Neural cell (in vitro differentiated cells): ENCODE results near the gene MCAT. TPM values are rescaled to one million over a fixed set of nuclear protein-coding genes. Genes with fewer than 3 reads are reported as not detected.
A peak's percentile ranks its signal among the peaks of the same experiment; 100 is the strongest.

Experiments
- H2AFZ ChIP-seq: fragments of 200-600, 300-800 bp; sonication (generic), shearing (Covaris generic); 2 replicates; pipeline ENCODE4 v1.6.0; 2014; ENCODE audit warnings: low read depth, mild to moderate bottlenecking, antibody characterized with exemption, low read length, moderate library complexity
- H3F3A ChIP-seq: fragments of 200-600 bp; shearing (Covaris generic); 2 replicates; pipeline ENCODE4 v1.6.1; 2016; ENCODE audit warnings: mild to moderate bottlenecking, moderate library complexity, mixed read lengths, antibody characterized with exemption, low read length; ENCODE audit not compliant: insufficient read depth, poor library complexity, severe bottlenecking
- H3K27ac ChIP-seq: fragments of 200-600, 300-800 bp; sonication (generic), shearing (Covaris generic); 2 replicates; pipeline ENCODE4 v1.5.1; 2014; ENCODE audit warnings: mild to moderate bottlenecking, low read length, moderate library complexity
- H3K27me3 ChIP-seq: fragments of 300-800, 200-600 bp; sonication (generic), shearing (Covaris generic); 2 replicates; pipeline ENCODE4 v1.6.0; 2014; ENCODE audit warnings: mild to moderate bottlenecking, low read depth, low read length, moderate library complexity; ENCODE audit not compliant: insufficient read depth
- H3K36me3 ChIP-seq: fragments of 300-800, 200-600 bp; sonication (generic), shearing (Covaris generic); 2 replicates; pipeline ENCODE4 v1.5.1; 2014; ENCODE audit warnings: mild to moderate bottlenecking, antibody characterized with exemption, low read length, moderate library complexity; ENCODE audit not compliant: insufficient read depth
- H3K4me2 ChIP-seq: fragments of 300-800, 200-600 bp; sonication (generic), shearing (Covaris generic); 2 replicates; pipeline ENCODE4 v1.6.0; 2014; ENCODE audit warnings: mild to moderate bottlenecking, low read length
- H3K4me3 ChIP-seq: fragments of 300-800, 200-600 bp; sonication (generic), shearing (Covaris generic); 2 replicates; pipeline ENCODE4 v1.5.1; 2014; ENCODE audit warnings: mild to moderate bottlenecking, low read length, moderate library complexity
- H3K79me2 ChIP-seq: fragments of 200-600 bp; shearing (Covaris generic); replicated peaks from 2 replicates; pipeline ENCODE4 v1.6.0; 2014; ENCODE audit warnings: mild to moderate bottlenecking, low read length, moderate library complexity; ENCODE audit not compliant: insufficient read depth
- H3K9ac ChIP-seq: fragments of 300-800, 200-600 bp; sonication (generic), shearing (Covaris generic); 2 replicates; pipeline ENCODE4 v1.6.1; 2016; ENCODE audit warnings: mild to moderate bottlenecking, low read length, mixed read lengths
- H3K9me2 ChIP-seq: fragments of 200-600 bp; shearing (Covaris generic); 2 replicates; pipeline ENCODE4 v1.6.1; 2016; ENCODE audit warnings: mild to moderate bottlenecking, low read length, mixed read lengths; ENCODE audit not compliant: insufficient read depth
- H3K9me3 ChIP-seq: fragments of 200-600, 300-800 bp; sonication (generic), shearing (Covaris generic); 2 replicates; pipeline ENCODE4 v1.6.1; 2016; ENCODE audit warnings: mild to moderate bottlenecking, mixed run types, low read length, moderate library complexity, mixed read lengths
- H4K20me1 ChIP-seq: fragments of 200-600 bp; shearing (Covaris generic); 2 replicates; pipeline ENCODE4 v1.6.1; 2016; ENCODE audit warnings: mild to moderate bottlenecking, mixed run types; ENCODE audit not compliant: insufficient read depth
- EZH2 ChIP-seq: fragments of 200-600, 300-800 bp; shearing (Covaris generic), sonication (generic); IDR thresholded peaks from 2 replicates; pipeline ENCODE4 v1.6.1; 2014; ENCODE audit warnings: antibody characterized with exemption, low read length, borderline replicate concordance, mild to moderate bottlenecking; ENCODE audit not compliant: insufficient read depth, poor library complexity, severe bottlenecking
- MXI1 ChIP-seq: fragments of 450-650 bp; conservative IDR thresholded peaks from 2 replicates; pipeline ENCODE4 v1.6.1; 2014; ENCODE audit warnings: antibody characterized with exemption, mild to moderate bottlenecking; ENCODE audit not compliant: poor library complexity, severe bottlenecking
- POLR2AphosphoS5 ChIP-seq: IDR thresholded peaks from 2 replicates; pipeline ENCODE4 v1.6.1; 2012
- RAD21 ChIP-seq: fragments of 450-650 bp; conservative IDR thresholded peaks from 2 replicates; pipeline ENCODE4 v1.6.1; 2014; ENCODE audit warnings: antibody characterized with exemption, mild to moderate bottlenecking, moderate library complexity
- REST ChIP-seq: IDR thresholded peaks from 2 replicates; pipeline ENCODE4 v1.6.1; 2012; ENCODE audit warnings: borderline replicate concordance
- SMC3 ChIP-seq: fragments of 450-650 bp; conservative IDR thresholded peaks from 2 replicates; pipeline ENCODE4 v1.6.1; 2014; ENCODE audit warnings: antibody characterized with exemption, mild to moderate bottlenecking, moderate library complexity; ENCODE audit not compliant: poor library complexity
- TAF1 ChIP-seq: IDR thresholded peaks from 2 replicates; pipeline ENCODE4 v1.6.1; 2012; ENCODE audit warnings: low read depth
- polyA plus RNA-seq: library from polyadenylated mRNA; depleted of rRNA; stranded (reverse); fragments of >200 nt; gene quantifications from 2 replicates; pipeline ENCODE4 v1.2.3, GENCODE V29; 2014
- TF ChIP-seq, protein P1 (sequence below): fragments of 450-650 bp; IDR thresholded peaks from 2 replicates; pipeline ENCODE4 v1.5.1; 2014; ENCODE audit warnings: antibody characterized with exemption, mild to moderate bottlenecking, moderate library complexity; ENCODE audit not compliant: poor library complexity, severe bottlenecking

The MCAT gene
- polyA plus RNA-seq, 1 donor from 2014 or later, result 46.8 TPM

- H3K9me3 ChIP-seq, result no peaks in the 10 kb centered on the region
- no peaks in the 10 kb centered on the region for H4K20me1 ChIP-seq
- no peak overlapping the region for H2AFZ ChIP-seq
- H3K79me2 ChIP-seq, result no peaks in the 10 kb centered on the region
- H3K4me3 ChIP-seq, result peak overlapping the region; percentile 80
- H3K4me2 ChIP-seq, result peak overlapping the region; percentile 35
- TF ChIP-seq, protein P1, sequence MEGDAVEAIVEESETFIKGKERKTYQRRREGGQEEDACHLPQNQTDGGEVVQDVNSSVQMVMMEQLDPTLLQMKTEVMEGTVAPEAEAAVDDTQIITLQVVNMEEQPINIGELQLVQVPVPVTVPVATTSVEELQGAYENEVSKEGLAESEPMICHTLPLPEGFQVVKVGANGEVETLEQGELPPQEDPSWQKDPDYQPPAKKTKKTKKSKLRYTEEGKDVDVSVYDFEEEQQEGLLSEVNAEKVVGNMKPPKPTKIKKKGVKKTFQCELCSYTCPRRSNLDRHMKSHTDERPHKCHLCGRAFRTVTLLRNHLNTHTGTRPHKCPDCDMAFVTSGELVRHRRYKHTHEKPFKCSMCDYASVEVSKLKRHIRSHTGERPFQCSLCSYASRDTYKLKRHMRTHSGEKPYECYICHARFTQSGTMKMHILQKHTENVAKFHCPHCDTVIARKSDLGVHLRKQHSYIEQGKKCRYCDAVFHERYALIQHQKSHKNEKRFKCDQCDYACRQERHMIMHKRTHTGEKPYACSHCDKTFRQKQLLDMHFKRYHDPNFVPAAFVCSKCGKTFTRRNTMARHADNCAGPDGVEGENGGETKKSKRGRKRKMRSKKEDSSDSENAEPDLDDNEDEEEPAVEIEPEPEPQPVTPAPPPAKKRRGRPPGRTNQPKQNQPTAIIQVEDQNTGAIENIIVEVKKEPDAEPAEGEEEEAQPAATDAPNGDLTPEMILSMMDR, result peak; percentile 15
- TF ChIP-seq RAD21 (no peak), EZH2 (peak; percentile 76)
- H3K9ac ChIP-seq, result peak overlapping the region; percentile 36
- H3K36me3 ChIP-seq, result no peaks in the 10 kb centered on the region
- H3K27me3 ChIP-seq, result peaks cover 35% of the 10 kb centered on the region
- no peaks in the 10 kb centered on the region for H3F3A ChIP-seq
- no peaks in the 10 kb centered on the region for H3K9me2 ChIP-seq
- H3K27ac ChIP-seq, result no peak overlapping the region
Observed at GRCh38 chr22:43110927-43111623, 32.1 kb downstream of the MCAT start.

DNA sequence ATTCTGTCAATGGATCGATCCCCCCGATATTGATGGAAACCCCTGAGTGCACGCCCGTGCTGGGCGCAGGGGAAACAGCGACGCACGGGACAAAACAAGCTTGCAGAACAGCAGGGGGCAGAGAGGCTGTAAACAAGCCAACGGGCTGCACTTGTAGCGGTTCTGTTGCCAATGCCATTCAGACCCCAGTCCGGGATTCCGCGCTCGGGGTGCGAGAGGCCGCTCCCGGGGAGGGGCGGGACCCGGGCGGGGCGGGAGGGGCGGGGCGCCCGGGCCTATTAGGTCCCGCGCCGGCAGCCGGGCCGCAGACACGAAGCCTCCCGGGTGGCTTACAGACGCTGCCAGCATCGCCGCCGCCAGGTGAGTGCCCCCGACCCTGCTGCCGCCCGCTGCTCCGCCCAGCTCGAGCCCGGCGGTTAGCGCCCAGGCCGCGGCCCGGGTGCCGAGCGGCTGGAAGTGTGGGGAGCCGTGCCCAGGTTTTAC lies 32.7 kb downstream of the MCAT start, which contains the start of gene BIK:
Gene BIK, plus strand, starts transcription at position 307 of the 483 bp plus-strand sequence. CDS start 13,273 bp downstream, outside the sequence.
- Histone ChIP-seq H3K4me2 (peak within 1 kb of the TSS; percentile 39), H2AFZ (no peak within 1 kb of the TSS), H3K9me2 (no peaks in the 10 kb centered on the region), H3F3A (no peaks in the 10 kb centered on the region), H3K27me3 (peaks cover 35% of the 10 kb centered on the region), H3K36me3 (no peaks in the 10 kb centered on the region), H3K9me3 (no peaks in the 10 kb centered on the region), H4K20me1 (no peaks in the 10 kb centered on the region), H3K9ac (peak within 1 kb of the TSS; percentile 36), H3K79me2 (no peaks in the 10 kb centered on the region), H3K27ac (no peak within 1 kb of the TSS), H3K4me3 (peak within 1 kb of the TSS; percentile 80)
- TF ChIP-seq MXI1 (no peak), REST (no peak), SMC3 (no peak), EZH2 (no peak), POLR2AphosphoS5 (peak; percentile 49), RAD21 (no peak), TAF1 (no peak)
- TF ChIP-seq, protein P1, result peak; percentile 32
